HEK293 (cell line): ENCODE data around the gene SPDYE6.
"Not testable (repeated sequence)": the region's sequence is repeated elsewhere in the genome, so short reads cannot be mapped to it uniquely, and the experiment has no call there.

ENCODE experiments used
- CTCF ChIA-PET: fragments of 350-600 bp; formaldehyde crosslinking; extraction: SDS; loops from one replicate; lab custom pipeline; 2021; ENCODE audit warnings: antibody characterized with exemption; lab: Yijun Ruan, JAX
- POLR2A ChIA-PET: fragments of 300-600 bp; formaldehyde crosslinking; extraction: SDS; loops from one replicate; lab custom pipeline; 2020; ENCODE audit warnings: antibody characterized with exemption, inconsistent platforms; lab: Yijun Ruan, JAX
- H3K27ac ChIP-seq: fragments of 200-500 bp; sonication (Bioruptor generic); 2 replicates; pipeline ENCODE4 v1.5.1; 2014; ENCODE audit warnings: low read depth, low read length, control low read depth, inconsistent platforms; ENCODE audit errors: extremely low read depth
- H3K36me3 ChIP-seq, 2 experiments: fragments of 200-500 bp in 1 of 2; sonication (Bioruptor generic) in 1 of 2; 1 replicate in 1 of 2; 2 replicates in 1 of 2; pipeline ENCODE4 v1.5.1; 2014 to 2017; ENCODE audit warnings: inconsistent platforms in 2 of 2, low read length in 2 of 2; ENCODE audit not compliant: control insufficient read depth in 2 of 2, insufficient read depth in 1 of 2
- H3K4me1 ChIP-seq: fragments of 200-500 bp; sonication (Bioruptor generic); 2 replicates; pipeline ENCODE4 v1.5.1; 2014; ENCODE audit warnings: mild to moderate bottlenecking, low read length, inconsistent platforms; ENCODE audit not compliant: control insufficient read depth, insufficient read depth
- H3K4me3 ChIP-seq: 2 replicates; pipeline ENCODE4 v1.5.1; 2011; ENCODE audit warnings: low read depth, mild to moderate bottlenecking, control low read depth, low read length, moderate library complexity
- H3K9me3 ChIP-seq: fragments of 200-500 bp; sonication (Bioruptor generic); 2 replicates; pipeline ENCODE4 v1.5.1; 2014; ENCODE audit warnings: low read depth, low read length, inconsistent platforms; ENCODE audit not compliant: control insufficient read depth, insufficient read depth
- BCL6B ChIP-seq: fragments of 450-650 bp; formaldehyde crosslinking; IDR thresholded peaks from 2 replicates; pipeline ENCODE4 v1.5.1; 2017; ENCODE audit warnings: missing biosample characterization, missing genetic modification characterization
- GLIS1 ChIP-seq: fragments of 450-650 bp; formaldehyde crosslinking; IDR thresholded peaks from 2 replicates; pipeline ENCODE4 v1.5.1; 2016; ENCODE audit warnings: missing biosample characterization, missing genetic modification characterization
- GLIS2 ChIP-seq: fragments of 450-650 bp; formaldehyde crosslinking; IDR thresholded peaks from 2 replicates; pipeline ENCODE4 v1.5.1; 2016; ENCODE audit warnings: missing biosample characterization, missing genetic modification characterization
- HOXA7 ChIP-seq: sonication (generic); formaldehyde crosslinking; IDR thresholded peaks from 2 replicates; pipeline ENCODE4 v1.8.1; 2022; ENCODE audit warnings: missing genetic modification reagents, borderline replicate concordance
- KLF17 ChIP-seq: fragments of 450-650 bp; formaldehyde crosslinking; IDR thresholded peaks from 2 replicates; pipeline ENCODE4 v1.5.1; 2016; ENCODE audit warnings: missing biosample characterization, missing genetic modification characterization
- PRDM10 ChIP-seq: fragments of 450-650 bp; formaldehyde crosslinking; IDR thresholded peaks from 2 replicates; pipeline ENCODE4 v1.5.1; 2016; ENCODE audit warnings: missing biosample characterization, missing genetic modification characterization
- SCRT2 ChIP-seq: fragments of 450-650 bp; formaldehyde crosslinking; IDR thresholded peaks from 2 replicates; pipeline ENCODE4 v1.5.1; 2016; ENCODE audit warnings: missing biosample characterization, missing genetic modification characterization
- SETDB1 ChIP-seq: IDR thresholded peaks from one replicate; pipeline ENCODE4 v1.6.1; 2017; ENCODE audit warnings: mild to moderate bottlenecking, low read length, moderate library complexity, mixed read lengths; ENCODE audit not compliant: insufficient read length
- SP2 ChIP-seq: fragments of 450-650 bp; formaldehyde crosslinking; IDR thresholded peaks from 2 replicates; pipeline ENCODE4 v1.5.1; 2016; ENCODE audit warnings: missing biosample characterization, missing genetic modification characterization
- SP7 ChIP-seq: fragments of 450-650 bp; formaldehyde crosslinking; IDR thresholded peaks from 2 replicates; pipeline ENCODE4 v1.5.1; 2016; ENCODE audit warnings: missing biosample characterization, missing genetic modification characterization
- ZBTB20 ChIP-seq: fragments of 450-650 bp; formaldehyde crosslinking; IDR thresholded peaks from 2 replicates; pipeline ENCODE4 v1.5.1; 2016; ENCODE audit warnings: missing biosample characterization, missing genetic modification characterization
- ZNF335 ChIP-seq: fragments of 450-650 bp; formaldehyde crosslinking; conservative IDR thresholded peaks from 2 replicates; pipeline ENCODE4 v1.5.1; 2016; ENCODE audit warnings: missing biosample characterization, missing genetic modification characterization
- ZNF600 ChIP-seq: fragments of 450-650 bp; formaldehyde crosslinking; IDR thresholded peaks from 2 replicates; pipeline ENCODE4 v1.5.1; 2016; ENCODE audit warnings: missing biosample characterization, missing genetic modification characterization

Gene SPDYE6

GRCh38 chr7:102376964-102377466, 20.8 kb upstream of the SPDYE6 start (continued):
- no peak for TF ChIP-seq BCL6B
- no peak for TF ChIP-seq SCRT2 (tag by site-specific recombination)
- TF ChIP-seq PRDM10 = no peak
- TF ChIP-seq HOXA7 = no peak
- TF ChIP-seq ZBTB20 (tag by site-specific recombination) = no peak
- TF ChIP-seq, all 188 proteins: peak for 0

GRCh38 chr7:102372796-102373195, 16.6 kb upstream of the SPDYE6 start:
- H3K4me3 ChIP-seq, POLR2A ChIA-PET, H3K4me1 ChIP-seq, H3K27ac ChIP-seq, CTCF ChIA-PET, H3K9me3 ChIP-seq: not testable (repeated sequence)
- H3K36me3 ChIP-seq = peaks cover 7 to 11% of the 10 kb centered on the region in 2 experiments

- H3K27ac ChIP-seq, CTCF ChIA-PET, H3K4me3 ChIP-seq, H3K9me3 ChIP-seq, H3K36me3 ChIP-seq: not testable (repeated sequence)
- TF ChIP-seq SETDB1 = peak; percentile 14
- TF ChIP-seq, all 188 proteins: peak for 1; not testable (repeated sequence) for 187
- POLR2A ChIA-PET, H3K4me1 ChIP-seq: not testable (repeated sequence)
Measured at GRCh38 chr7:102370038-102370437, 13.8 kb upstream of the SPDYE6 start.

GRCh38 chr7:102365390-102365789, 9.1 kb upstream of the SPDYE6 start:
- H3K27ac ChIP-seq, H3K36me3 ChIP-seq, POLR2A ChIA-PET, H3K4me3 ChIP-seq, H3K4me1 ChIP-seq, CTCF ChIA-PET, H3K9me3 ChIP-seq: not testable (repeated sequence)
- TF ChIP-seq GLIS1 (tag by site-specific recombination) (peak; percentile 25; the same call in 1 of the 2 replicates), SP7 (tag by site-specific recombination) (0 out of 2 replicates have a peak, but pooled peaks have one; percentile 31)

- CTCF ChIA-PET = not testable (repeated sequence)
Measured at GRCh38 chr7:102364394-102364886, 8.2 kb upstream of the SPDYE6 start.

More at GRCh38 chr7:102364394-102364886, 8.2 kb upstream of the SPDYE6 start:
- Histone ChIP-seq H3K27ac (peak overlapping the region; percentile 8; the same call in 1 of the 2 replicates), H3K4me3 (peak overlapping the region; percentile 57)
- H3K4me1 ChIP-seq, H3K36me3 ChIP-seq, H3K9me3 ChIP-seq: not testable (repeated sequence)
- TF ChIP-seq ZNF600 (tag by site-specific recombination) (0 out of 2 replicates have a peak, but pooled peaks have one; percentile 49), SP2 (tag by site-specific recombination) (peak; percentile 36; the same call in 1 of the 2 replicates), KLF17 (tag by site-specific recombination) (0 out of 2 replicates have a peak, but pooled peaks have one; percentile 26), ZNF335 (peak; percentile 94), GLIS2 (tag by site-specific recombination) (peak; percentile 45; the same call in 1 of the 2 replicates)
- POLR2A ChIA-PET = interaction anchor here (1.2 kb wide), 1 partner anchor 75 kb away, joined by 3 read pairs; no protein-coding TSS in a partner anchor
